ENCODE measurements around the gene TEX29.

Gene TEX29

DNA sequence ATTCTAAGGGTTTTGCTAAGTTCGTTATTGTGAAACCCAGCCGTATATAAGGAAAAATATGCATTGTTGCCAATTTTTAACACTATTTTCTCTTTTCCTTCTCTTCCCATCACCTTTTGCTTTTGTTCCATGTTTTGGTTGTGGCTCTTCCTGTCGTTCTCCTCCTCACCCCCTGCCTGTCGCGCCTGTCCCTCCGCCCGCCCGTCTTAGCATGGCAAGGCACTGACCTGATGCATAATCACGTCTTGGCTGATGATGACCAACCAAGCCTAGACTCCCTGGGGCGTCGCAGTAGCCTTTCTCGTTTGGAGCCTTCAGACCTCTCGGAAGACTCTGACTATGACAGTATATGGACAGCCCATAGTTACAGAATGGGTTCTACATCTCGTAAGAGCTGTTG lies 28.5 kb upstream of the TEX29 start:
- no peak for DNase-seq (ENCODE audit: low read depth)

DNA sequence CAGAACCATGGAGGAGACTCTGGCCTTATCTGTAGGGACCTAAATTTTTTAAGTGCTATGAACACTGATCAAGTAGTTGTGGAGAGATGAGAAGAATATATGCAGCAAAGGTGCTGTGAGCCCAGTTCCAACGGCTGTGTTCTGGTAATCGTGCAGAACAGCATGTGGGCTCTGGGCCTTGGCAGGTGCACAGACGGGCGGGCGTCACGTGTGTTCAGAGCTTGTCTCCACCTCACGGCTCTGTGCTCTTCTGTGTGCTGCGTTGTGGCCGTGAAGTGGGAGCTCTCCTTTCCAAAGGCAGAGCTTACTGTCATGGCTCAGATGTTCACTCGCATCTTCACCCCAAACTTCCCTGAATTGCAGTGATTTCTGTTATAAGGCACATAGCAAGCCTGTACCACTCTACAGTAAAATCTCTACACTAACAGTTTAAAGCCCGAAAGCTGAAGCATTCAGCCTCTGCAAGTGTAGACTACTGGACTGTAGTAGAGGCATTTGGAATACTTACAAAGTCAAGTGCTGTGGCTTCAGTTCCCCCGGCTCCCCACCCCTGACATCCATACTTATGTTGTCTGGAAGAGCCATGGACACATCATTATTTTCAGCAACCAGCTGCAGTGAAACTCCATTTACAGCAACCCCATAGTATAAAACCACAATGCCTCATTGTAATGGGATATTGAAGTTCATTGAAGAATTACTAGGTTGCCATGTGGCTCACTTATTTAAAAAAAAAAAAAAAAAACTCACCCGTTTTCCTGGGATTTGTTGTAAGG lies 27.5 kb upstream of the TEX29 start:
- no peak for DNase-seq (ENCODE audit: low read depth)

DNA sequence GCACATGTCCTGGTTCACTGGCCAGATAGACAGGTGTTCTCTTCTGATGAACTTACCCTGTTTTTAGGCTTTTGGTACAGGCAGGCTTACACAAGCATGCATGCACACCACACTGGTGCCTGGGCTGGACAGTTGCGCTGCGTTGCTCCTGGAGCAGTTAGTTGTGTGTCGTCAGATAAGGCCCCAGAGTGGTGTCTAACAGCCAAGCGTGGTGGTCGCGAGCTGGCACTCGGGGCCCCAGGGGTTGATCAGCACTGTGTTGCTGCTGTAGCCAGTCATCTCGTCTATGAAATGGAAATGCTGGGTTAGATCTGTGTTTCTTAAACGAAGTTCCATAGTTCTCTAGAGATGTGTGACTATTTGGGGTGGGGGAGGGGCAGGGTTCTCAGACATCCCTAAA lies 24.6 kb upstream of the TEX29 start:
- DNase-seq (ENCODE audit: low read depth): no peak

DNA sequence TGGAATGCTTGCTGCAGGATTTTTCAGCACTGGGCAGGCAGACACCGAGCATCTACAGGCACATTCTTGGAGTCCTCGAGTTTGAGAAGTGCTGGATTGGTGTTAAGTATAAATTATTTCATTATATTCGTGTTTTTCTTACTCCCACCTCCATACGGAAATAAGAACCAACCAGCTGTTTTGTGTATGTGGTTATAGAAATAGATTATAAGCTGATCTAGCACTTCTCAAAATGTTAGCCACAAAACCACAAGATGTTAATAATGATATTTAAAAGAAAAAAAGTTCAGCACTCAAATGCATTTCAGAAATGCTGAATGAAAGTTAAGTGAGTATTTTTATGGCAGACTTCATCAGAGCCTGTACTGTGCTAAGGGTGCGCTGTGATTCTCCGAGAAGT lies 24.0 kb upstream of the TEX29 start:
- DNase-seq (ENCODE audit: low read depth): no peak

DNA sequence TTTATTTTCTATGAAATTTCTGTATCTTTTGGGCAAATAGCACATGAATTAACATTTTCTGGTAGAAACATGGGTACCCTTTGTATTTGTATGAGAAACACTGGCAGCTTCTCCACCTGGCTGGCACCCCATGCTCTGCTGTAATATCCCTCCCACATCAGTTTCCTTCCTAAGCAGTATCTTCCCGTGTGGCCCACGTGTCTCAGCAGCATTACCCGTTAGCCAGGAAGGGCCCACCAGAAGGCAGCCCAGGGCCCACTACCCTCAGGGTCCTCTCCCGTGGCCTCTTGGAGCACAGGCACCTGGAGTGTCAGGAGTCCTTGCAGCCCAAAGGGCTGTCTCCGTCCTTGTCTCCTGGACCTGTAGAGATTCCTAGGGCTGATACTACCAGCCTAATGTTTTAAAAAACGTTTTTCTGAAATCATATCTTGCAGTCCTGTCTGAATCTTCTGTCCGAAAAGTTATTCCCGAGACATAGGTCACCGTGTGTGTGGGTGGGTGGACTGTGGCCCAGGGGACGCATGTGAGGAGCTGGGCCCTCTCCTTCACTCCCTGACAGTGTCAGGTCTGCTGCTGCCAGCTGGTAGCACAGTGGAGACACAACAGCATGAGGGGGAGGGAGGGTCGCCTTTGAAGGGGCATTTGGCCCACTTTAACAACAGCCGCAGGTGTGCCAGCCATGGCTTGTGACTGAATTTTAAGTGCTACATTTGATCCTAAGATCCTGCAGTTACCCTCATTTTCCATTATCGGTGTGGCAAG lies 22.0 kb upstream of the TEX29 start:
- DNase-seq (ENCODE audit: low read depth): no peak

DNA sequence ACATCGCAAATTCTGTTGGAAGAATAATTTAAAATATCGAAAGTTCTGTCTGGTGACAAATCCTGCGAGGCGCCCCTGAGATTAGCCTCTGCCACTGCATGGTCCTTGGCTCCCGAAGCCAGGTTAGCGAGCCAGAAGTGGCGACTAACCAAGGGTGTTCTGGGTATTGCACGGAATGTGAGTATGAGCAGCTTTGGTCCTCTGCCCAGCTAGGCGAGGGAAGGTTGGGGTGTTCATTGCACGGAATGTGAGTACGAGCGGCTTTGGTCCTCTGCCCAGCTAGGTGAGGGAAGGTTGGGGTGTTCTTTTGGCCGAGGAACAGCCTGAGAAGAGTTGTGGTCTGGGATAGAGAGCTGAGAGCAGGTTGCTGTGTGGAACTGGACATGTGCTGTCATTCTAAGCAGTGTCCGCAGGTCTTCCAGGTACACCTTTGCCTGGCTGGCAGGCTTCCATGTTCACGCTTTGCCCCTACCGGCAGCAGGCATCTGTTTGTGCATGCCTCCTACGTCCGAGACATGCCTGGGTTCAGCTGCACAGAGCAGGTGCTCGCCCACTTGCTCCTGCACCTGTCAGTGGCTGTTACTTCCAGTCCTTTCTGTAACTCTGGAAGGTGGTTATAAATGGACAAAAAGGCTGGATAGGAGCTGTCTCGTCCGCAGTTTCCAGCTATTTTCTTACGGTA lies 18.3 kb upstream of the TEX29 start:
- DNase-seq (ENCODE audit: low read depth): no peak

DNA sequence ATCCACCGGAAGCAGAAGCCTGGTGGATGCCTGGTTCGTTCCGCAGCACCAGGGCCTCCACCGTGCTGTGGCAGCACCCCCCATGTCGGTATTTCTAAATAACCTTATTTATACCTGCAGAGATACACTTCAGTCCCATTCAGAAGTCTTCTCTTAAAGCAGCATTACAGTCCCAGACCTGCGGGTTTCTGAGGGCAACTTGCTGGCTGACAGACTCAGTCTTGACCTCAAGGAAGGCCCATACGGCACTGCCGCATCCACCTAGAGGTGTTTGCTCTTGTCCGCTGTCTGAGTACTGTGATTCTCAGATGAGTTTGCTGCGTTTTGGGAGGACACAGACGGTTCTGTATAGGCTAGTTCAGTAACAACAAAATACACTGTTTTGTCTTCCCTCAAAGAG lies 16.9 kb upstream of the TEX29 start:
- no peak for DNase-seq (ENCODE audit: low read depth)

DNA sequence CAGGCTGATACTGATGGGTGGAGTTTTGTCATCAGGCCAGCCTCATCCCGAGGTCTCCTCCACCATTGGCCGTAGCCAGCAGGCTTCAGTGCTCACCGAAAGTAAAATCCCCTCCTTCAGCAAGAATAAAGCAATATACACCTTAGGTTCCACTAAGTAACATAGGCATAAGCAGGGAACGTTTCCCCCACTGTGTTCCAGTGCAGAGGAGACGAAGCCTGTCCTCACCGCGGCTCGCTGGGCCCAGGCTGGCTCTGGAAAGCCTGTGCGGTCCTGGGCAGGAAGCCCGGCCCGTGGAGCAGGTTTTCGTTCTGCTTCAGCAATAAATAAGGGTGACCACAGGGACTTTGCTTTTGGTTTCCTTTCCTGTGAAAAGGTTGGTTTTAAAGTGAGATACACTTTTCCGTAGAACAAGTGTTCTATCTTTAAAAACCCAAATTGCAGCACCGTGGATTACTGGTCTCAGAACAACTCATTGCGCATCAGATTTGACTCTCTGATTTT lies 16.3 kb upstream of the TEX29 start:
- DNase-seq (ENCODE audit: low read depth): no peak

DNA sequence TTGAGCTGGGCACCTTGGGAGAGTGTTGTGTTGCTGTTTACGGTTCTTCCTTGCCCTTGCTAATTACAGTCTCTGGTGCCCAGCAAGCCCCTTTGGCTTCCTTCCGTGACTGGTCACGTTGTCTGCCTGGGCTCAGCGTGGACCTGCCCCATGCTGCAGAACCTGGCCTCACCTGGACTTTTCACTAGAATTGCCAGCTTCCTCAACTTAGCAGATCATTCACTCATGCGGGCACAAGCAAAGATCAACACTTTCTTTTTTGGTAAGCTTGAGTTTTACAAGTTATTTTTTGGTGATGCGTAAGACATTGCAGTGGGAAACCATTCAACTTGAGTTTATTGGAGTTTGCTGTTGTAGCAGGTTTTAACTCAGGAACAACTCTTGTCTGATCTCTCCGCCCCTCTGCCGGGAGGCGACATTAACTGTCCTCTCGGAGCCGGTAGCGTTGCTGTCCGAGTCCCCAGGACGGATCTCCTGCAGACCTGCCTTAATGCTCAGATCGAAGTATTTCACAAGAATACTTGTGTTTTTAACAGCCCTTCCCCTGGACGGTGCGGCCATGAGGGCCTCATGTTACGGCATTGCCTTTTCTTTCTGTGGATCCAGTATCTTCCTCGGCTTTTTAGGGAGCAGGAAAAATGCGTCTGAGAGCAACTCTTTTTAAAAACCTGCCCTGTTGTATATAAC lies 15.7 kb upstream of the TEX29 start:
- DNase-seq (ENCODE audit: low read depth): no peak

DNA sequence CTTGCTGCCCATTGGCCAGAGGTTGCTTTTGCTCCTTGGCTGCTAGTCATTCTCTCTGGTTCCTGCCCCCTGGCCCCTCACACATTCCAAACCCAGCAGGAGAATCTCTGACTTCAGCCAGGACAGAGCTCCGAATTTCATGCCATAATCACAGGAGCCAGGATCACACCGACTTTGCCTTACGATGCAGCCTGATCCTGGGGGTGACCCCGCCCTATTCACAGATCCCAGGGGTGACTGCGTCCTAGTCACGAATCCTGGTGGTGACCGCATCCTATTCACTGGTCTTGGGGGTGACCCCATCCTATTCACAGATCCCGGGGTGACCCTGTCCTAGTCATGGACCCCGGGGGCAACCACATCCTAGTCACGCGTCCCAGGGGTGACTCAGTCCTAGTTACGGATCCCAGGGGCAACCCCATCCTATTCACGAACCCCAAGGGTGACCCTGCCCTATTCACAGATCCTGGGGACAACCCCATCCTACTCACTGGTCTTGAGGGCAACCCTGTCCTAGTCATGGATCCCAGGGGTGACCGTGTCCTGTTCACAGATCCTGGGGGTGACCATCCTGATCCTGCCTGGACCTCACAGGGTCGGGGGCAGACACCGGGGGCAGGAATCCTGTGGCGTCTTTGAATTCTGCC lies 7.4 kb upstream of the TEX29 start:
- DNase-seq (ENCODE audit: low read depth): no peak

DNA sequence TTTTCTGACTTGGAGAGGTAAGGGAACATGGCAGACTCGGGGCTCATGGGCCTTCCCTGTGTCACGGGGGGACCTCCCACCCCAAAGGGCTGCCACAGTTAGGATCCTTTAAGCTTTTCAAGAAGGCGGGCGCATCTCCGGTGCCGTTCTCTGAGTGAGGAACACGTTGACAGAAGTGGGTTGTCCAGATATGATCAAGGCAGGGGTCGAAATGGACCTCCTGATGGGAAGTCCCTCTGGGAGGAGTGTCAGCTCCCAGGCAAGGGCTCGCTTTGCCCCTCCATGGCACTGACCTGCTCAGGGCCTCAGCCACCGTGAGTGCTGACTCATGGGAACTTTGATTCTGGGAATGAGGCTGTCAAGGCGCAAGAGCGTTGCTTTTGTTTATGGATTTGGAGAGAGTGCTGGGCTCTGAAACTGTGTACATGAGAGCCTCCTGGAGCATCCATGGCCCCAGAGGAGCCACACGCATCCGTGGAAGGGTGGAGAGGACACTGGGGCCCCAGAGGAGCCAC lies 6.5 kb upstream of the TEX29 start:
- DNase-seq (ENCODE audit: low read depth): no peak

DNA sequence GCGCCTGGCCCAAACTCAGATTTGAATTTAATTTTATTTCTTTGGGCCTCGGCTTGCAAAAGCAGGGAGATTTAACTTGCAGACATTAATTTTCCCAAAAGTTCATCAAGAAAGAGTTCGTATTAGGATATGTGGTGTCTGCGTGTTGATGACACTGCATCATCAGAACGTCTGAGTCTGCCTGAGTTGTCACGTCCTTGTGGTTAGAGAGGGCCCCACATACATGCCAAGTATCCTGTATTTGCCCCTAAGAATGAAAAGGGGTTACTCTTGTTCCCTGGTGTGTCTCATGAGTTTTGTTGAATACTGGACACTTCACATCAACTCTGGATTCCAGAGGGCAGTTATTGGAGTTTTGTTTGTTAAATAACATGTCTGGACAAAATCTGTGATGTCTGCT lies 5.6 kb upstream of the TEX29 start:
- DNase-seq (ENCODE audit: low read depth): no peak

DNA sequence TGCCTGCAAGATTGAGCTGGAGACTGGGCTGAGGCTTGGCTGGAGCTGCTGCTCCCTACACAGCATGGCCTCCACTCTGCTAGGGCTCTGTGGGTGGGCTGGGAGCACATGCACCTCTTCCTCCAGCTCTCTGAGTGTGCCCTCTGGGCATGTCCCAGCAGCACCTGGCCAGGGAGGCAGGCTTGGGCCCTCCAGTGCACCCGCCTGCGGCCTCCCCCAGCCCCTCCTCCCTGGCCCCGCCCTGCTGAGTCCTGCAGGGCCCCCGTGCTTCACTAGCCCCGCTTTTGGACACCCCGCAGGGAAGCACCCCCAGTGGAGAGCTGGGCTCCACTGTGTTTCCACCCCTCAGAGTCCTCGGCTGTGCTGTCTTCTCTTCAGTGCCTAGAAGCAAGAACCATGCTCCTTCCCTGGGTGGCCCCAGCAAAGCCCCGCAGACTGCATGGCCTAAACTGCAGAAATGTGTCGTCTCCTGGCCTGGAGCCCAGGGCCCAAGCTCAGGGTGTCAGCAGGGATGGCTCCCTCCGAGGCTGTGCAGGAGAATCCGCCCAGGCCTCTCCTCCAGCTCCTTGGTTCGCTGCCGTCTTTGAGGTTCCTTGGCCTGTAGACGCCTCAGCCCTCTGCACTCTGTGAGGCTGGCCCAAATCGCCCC lies 5.0 kb upstream of the TEX29 start:
- no peak for DNase-seq (ENCODE audit: low read depth)

DNA sequence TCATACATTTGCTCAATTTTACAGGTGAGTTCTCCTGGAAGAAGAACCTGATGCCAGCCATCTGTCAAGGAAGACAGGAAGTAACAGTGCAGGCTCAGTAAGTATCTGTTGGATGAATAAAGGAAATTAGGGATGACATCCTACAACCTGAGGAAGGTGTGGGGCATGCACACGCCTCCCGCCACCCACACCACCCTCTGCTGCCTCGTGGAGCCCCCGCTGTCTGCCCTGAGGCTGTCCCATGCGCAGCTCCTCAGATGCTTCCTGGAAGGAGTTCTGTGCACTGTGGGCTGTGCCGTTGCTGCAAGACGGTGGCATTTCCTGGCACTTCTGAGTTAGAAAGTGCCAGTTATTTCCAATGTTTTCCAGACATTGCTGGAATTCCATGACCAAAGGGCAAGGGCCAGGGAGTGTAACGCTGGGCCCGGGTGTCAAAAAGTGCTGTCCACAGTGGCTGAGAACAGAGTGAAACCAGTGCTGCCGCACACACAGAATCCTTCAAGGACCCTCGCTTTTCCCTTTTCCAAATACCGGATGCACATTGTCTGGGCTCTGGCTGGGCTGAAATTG lies 4.2 kb upstream of the TEX29 start:
- DNase-seq (ENCODE audit: low read depth): no peak

DNA sequence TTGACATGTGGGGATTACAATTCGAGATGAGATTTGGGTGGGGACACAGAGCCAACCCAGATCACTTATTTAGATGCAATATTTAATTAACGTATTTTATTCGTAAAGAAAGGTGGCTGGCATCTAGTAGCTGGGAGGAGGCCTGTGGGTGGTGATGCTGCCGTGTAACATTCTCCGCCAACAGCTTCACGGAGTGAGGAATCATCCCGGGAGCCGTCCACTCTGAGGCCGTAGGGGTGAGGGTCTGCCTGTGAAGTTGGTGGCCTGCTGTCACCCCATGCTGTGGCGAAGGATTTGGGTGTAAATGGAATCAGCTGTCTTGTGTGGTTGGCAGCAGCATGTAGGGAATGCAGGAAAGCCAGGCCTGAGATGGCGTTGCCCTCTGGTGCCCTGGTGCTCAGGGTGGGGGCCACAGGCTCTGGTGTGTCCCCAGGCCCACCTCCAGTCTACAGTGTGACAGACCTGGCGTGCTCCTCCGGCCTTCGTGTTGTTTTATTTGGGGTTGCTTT lies 3.3 kb upstream of the TEX29 start:
- no peak for DNase-seq (ENCODE audit: low read depth)

DNA sequence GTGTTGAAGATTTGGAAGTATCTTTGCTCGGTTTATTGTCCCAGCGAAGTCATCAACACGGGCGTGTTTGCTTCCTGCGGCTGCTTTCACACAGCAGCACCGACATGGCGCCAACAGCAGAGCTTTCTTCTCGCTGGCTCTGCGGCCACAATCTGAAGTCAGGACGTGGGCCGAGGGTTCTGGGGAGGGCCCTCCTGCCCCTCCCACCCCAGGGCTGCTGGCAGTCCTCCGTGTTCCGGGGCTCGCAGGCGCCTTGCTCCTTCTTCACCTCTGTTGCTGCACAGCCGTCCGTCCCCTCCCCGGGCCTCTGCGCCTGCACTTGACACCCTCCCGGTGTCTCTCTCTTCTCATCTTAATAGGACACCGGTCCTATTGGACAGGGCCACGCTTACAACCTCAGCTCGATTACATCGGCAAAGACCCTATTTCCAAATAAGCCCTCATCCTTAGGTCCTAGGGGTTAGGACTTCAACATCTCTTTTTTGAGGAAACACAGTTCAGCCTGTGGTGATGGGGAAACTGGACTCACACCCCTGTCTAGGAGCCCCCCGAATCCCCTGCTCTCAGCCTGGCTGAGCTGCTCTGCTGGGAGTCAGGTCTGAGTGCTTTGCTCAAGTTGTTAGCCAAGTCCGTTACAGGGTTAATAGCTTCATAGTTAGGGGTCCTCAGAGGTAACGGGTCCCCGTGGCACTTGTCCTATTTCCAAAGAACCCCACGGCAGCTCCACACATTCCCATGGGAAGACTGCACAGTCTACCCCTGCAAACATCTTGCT lies 2.7 kb upstream of the TEX29 start:
- DNase-seq (ENCODE audit: low read depth): no peak

DNA sequence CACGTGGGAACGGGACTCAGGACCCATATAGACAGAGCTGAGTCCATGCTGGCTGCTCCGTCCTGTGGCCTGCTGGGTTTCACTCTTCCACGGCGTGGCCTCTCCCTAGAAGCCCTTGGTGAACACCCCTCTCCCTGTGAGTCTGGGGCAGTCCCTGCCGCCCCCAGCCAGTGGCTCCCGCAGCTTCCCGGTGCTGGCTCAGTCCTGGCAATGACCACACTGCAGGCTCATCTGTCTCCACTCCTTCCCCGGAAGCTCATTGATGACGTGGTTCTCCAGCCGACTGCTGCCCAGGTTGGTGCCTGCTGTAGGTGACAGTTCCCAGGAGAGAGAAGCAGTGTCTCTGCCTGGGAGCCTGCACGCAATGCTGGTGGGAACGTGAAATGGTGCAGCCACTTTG lies 2.1 kb upstream of the TEX29 start:
- no peak for DNase-seq (ENCODE audit: low read depth)

DNA sequence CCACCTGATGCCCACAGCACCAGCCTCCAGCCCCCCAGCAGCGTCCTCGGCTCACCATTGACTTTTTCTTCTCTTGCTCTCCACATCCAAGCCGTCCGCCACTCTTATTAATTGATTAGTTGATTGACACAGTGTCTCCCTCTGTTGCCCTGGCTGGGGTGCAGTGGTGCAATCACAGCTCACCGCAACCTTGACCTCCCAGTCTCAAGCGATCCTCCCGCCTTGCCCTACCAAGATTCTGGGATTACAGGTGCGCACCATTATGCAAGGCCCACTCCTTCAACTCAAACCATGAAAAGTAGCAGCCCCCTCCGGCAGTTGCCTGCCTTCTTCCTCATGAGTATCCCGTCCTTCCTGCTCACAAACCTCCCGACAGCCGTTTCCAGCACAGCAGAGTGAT lies 921 bp upstream of the TEX29 start:
- DNase-seq (ENCODE audit: low read depth): no peak

DNA sequence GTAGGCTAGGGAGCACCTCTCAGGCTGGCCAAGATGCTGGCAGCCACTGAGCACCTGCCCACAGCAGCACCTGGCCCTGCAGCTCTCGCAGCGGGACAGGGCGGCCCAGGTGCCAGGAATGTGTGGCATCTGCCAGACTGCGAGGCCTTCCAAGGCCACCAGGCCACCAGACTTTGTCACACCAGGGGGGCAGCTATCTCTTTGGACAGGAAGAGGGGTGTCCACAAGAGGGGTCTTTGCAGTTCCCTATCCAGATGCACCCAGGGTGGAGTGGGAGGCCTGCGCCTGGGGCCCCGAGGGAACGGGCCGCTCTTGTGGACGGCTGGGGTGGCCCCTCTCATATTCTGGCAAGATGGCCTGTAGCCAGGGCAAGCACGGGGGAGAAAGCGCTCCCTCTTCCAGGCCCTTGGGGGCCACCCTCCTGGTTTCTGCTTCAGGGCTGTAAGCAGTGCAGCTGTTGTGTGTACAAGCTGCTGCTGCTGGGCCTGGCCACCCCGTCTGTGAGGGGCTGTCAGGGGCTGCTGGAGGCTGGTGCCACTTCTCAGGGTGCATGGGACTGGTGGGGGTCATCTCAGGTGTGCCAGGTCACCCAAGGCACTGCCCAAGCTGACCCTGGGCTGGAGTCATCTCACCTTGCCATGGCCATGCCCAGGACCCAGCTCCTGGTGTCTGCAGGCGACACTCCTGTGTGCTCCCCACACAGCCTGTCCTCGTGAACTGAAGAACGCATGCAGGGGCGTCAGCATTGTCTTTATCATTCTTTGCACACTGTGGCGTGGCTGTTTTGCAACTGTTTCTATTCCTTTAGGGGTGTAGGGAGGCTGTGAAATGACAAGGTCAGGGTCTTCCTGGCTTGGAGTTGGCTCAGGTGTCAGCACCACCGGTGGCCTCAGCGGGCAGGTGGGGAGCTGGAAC lies 1.8 kb downstream of the TEX29 start:
- no peak for DNase-seq (ENCODE audit: low read depth)
